ENCODE measurements around the gene ELMO2. TPM values are rescaled to one million over a fixed set of nuclear protein-coding genes. Genes with fewer than 3 reads are reported as not detected.

The ELMO2 gene
- total RNA-seq, 1 donor from 2014 or later = 91.1 TPM

DNA sequence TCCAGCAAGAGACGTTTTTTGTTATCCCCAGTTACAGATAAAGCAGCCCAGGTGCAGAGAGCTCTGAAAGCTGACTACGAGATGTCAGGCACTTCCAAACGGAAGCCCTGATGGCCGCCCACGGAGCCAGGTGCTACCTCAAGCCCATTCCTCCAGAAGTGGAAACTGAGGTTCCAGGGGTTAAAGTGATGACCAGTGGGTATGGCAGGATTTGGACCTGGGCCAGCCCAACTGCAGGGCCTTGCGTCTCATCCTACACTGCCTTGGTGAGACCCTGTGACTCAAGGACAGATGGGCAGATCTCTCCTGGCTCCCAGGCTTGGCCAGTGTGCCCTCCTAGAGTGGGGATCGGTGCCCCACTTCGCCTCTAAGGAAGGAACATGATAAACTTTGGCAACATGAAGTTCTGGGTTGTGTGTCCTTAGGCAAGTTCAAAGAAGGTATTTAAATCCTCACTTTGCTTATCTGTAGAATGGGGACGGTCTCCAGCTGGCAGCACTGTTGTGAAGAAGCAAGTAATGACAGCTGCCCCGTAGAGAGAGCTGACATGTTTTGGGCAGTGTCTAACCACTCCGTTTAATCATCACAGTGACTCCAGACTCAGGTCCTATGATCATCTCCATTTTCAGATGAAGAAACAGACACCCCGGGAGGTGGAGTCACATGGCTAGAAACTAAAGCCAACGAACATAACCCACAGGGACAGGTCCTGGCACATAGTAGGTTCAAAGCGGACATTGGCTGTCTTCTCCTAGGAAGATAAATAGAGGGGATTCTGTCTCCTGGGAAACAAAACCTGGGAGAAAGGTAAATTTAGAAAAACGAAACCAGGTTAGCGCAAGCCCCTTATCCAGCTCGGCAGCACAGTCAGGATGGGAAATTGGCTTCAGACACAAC lies 63.7 kb downstream of the ELMO2 start:
- peaks cover 12% of the 10 kb centered on the region for H3K27me3 Mint-ChIP-seq (ENCODE audit: insufficient read depth)
- intact Hi-C loops (cut with micrococcal nuclease) = no loop called here
- H3K27ac Mint-ChIP-seq = no peak overlapping the region
- DNase-seq (ENCODE audit: low spot score) = no peak
- no peaks in the 10 kb centered on the region for H3K4me1 Mint-ChIP-seq (ENCODE audit: low read depth)
- peaks cover 2% of the 10 kb centered on the region for H3K36me3 Mint-ChIP-seq (ENCODE audit: low read depth)
- no peak overlapping the region for H3K4me3 Mint-ChIP-seq
- H3K9me3 Mint-ChIP-seq = no peaks in the 10 kb centered on the region

DNA sequence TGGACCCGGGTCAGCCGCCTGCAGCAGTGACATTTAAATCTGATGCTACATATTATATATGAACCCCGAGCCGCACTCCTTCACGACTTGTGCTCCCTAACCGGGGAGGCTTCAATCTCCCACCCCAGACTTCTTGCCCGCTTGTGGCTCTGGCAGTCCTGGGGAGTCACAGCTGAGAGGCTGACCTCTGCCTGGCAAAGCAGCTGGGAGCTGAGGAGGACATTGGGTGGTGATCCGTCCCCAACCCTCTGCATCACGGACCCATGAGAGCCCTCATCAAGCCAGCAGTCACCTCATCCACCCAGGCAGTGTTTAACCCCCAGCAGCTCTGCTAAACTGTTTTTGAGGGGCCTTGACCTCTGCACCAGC lies 64.4 kb downstream of the ELMO2 start:
- H3K4me3 Mint-ChIP-seq = no peak overlapping the region
- intact Hi-C loops (cut with micrococcal nuclease) = no loop called here
- H3K36me3 Mint-ChIP-seq (ENCODE audit: low read depth) = peaks cover 2% of the 10 kb centered on the region
- DNase-seq (ENCODE audit: low spot score) = no peak
- no peak overlapping the region for H3K27ac Mint-ChIP-seq
- H3K4me1 Mint-ChIP-seq (ENCODE audit: low read depth) = no peaks in the 10 kb centered on the region
- peaks cover 12% of the 10 kb centered on the region for H3K27me3 Mint-ChIP-seq (ENCODE audit: insufficient read depth)
- no peaks in the 10 kb centered on the region for H3K9me3 Mint-ChIP-seq

DNA sequence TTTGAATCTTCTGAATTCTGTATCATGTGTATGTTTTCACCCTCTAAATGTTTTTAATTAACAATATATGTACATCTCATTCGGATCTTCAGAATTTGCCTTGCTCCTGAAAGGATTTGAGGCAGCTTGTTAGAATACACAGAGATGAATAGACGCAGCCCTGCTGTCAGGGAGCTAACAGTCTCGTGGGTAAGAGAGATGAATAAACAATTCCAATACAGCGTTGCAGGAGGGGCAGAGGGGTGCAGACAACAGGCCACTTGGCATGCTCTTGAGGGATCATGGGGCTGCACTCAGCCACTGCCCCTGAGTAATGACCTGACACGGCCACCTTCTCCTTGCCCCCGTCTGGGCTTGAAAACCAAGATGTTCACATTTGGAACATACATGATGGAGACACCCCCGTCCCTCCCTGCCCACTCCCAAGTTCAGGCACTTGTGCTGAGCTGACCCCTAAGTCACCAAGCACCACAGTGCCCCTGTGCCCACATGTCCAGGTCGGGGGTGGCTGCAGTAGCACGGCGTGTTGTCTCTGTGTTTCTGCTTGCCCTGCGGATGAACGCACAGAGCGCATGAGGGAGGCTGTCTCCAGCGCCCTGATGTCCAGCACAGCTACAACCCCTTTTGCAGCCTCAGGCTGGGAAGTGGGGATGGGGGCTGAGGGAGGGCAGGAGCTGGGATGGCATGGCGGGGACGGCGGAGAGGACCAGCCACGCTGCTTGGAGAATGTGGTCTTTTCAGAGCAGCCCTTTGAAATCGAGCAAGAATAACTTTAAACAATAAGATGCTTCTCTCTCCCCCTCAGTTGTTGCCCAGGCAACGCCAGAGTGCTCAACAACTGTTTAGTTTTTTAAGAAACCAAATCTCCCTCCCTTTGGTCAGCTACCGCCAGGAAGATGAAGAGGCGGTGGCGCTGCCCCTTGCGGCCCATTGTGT lies 65.1 kb downstream of the ELMO2 start:
- Mint-ChIP-seq H3K36me3 (ENCODE audit: low read depth) (no peaks in the 10 kb centered on the region), H3K27ac (no peak overlapping the region), H3K27me3 (ENCODE audit: insufficient read depth) (peaks cover 12% of the 10 kb centered on the region), H3K4me1 (ENCODE audit: low read depth) (no peaks in the 10 kb centered on the region), H3K9me3 (no peaks in the 10 kb centered on the region), H3K4me3 (no peak overlapping the region)
- intact Hi-C loops (cut with micrococcal nuclease) = no loop called here
- DNase-seq (ENCODE audit: low spot score) = no peak

DNA sequence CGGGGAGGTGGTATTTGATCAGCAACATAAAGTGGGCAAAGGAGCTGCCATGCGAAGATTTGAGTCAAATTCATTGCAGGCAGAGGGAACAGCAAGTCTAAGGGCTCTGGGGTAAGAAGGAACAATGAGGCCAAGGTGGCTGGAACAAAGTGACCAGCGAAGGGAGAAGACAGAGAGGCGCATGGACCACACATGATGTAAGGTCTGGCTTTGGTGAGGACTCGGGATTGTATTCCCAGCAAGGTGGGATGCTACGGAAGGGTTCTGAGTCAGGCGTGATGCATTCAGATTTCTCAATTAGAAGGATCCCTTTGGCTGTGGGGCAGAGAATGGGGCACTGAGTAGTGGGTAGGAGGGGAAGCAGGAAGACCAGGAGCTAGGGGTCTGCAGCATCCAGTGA lies 67.4 kb downstream of the ELMO2 start:
- no peaks in the 10 kb centered on the region for H3K4me1 Mint-ChIP-seq (ENCODE audit: low read depth)
- H3K27me3 Mint-ChIP-seq (ENCODE audit: insufficient read depth) = peaks cover 16% of the 10 kb centered on the region
- no peaks in the 10 kb centered on the region for H3K9me3 Mint-ChIP-seq
- no peak for DNase-seq (ENCODE audit: low spot score)
- no peaks in the 10 kb centered on the region for H3K36me3 Mint-ChIP-seq (ENCODE audit: low read depth)
- H3K27ac Mint-ChIP-seq = no peak overlapping the region
- intact Hi-C loops (cut with micrococcal nuclease) = no loop called here
- H3K4me3 Mint-ChIP-seq = no peak overlapping the region

DNA sequence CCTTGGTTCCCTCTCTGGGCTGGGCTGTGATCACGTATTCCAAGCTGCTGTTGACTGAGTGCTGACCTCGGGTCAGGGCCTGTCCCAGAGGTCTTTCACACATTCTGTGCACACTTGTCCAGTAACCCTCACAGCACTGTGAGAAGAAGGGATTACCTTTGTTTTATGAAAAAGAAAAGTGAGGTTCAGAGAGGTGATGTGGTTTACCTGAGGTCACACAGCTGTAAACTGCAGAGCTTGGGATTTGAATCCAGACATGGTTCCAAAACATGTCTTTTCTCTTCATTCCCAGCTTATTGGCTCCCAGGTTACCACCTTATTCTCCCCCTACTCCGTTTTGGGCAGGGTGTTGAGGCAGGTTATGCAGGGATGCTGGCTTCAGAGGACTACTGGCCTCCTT lies 69.7 kb downstream of the ELMO2 start:
- Mint-ChIP-seq H3K36me3 (ENCODE audit: low read depth) (no peaks in the 10 kb centered on the region), H3K27ac (no peak overlapping the region), H3K4me3 (no peak overlapping the region), H3K27me3 (ENCODE audit: insufficient read depth) (peaks cover 16% of the 10 kb centered on the region), H3K9me3 (no peaks in the 10 kb centered on the region), H3K4me1 (ENCODE audit: low read depth) (no peaks in the 10 kb centered on the region)
- intact Hi-C loops (cut with micrococcal nuclease) = no loop called here
- DNase-seq (ENCODE audit: low spot score) = no peak

DNA sequence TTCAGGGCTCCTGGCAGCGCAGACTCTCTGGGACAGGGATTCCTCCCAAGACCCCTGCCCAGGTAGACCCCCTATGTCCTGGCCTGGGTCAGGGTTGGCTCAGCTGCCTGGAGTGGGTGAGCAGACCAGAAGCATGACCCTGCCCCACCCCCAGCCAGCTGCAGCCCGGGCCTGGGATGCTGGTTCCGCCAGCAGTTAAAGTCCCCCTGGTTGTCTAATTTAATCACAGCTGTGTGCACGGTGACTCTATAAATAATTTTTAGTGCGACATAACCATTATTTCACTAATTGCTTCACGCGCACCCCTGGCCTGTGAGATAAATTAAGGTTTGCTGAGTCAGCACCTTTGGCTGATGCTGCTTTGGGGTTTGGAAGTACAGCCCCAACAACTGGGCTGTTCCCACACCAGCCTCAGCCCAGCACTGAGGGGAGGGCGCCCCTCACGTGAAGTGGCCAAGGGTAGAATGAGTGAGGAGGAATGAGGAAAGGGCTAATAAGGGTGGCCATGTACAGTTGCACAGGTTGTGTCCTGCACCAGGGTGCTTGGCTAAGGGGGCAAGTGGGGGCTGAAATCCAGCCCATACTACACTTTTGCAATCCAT lies 72.0 kb downstream of the ELMO2 start:
- intact Hi-C loops (cut with micrococcal nuclease) = no loop called here
- H3K9me3 Mint-ChIP-seq = no peaks in the 10 kb centered on the region

DNA sequence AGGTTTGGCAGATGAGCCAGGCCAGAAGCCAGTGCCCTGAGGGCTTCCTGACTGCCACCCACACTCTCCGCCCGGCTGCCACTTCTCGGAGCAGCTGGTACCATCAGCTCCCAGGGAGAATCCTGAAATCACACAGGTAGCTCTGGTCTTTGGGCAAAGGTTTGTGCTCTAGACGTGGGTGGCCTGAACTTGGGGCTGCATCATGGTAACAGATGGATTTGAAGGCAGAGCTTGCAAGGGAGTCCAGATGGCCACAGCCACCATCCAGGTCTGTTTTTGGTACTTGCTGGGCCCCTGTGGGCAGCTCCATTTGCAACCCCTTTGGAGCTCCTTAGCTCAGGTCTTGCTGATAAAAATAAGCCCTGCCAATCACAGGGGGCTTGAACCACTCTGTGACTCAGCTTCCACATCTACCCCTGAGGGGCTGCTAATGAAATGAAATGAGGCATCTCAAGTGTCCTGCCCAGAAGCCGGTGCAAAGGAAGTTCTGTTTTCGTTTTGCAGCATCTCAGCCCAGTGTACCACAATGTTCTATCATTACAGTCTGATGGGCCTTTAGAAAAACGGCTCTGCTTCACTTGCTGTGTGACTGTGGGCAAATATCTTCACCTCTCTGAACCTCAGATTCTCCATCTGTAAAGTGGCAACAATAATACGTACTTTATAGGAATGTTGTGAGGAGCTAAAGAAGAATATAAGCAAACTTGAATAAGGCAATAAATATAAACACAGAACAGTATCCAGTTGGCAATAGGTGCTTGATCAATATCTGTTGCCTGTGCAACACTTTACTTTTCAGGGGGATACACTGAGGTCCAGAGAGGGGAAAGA lies 73.0 kb downstream of the ELMO2 start:
- H3K4me1 Mint-ChIP-seq (ENCODE audit: low read depth) = no peaks in the 10 kb centered on the region
- H3K27me3 Mint-ChIP-seq (ENCODE audit: insufficient read depth) = peaks cover 14% of the 10 kb centered on the region
- no peak for DNase-seq (ENCODE audit: low spot score)
- H3K9me3 Mint-ChIP-seq = no peaks in the 10 kb centered on the region
- intact Hi-C loops (cut with micrococcal nuclease) = no loop called here
- no peak overlapping the region for H3K27ac Mint-ChIP-seq
- no peak overlapping the region for H3K4me3 Mint-ChIP-seq
- H3K36me3 Mint-ChIP-seq (ENCODE audit: low read depth) = no peaks in the 10 kb centered on the region

More for the DNA sequence above, 72.0 kb downstream of the ELMO2 start:
- H3K36me3 Mint-ChIP-seq (ENCODE audit: low read depth) = no peaks in the 10 kb centered on the region
- no peak overlapping the region for H3K4me3 Mint-ChIP-seq
- no peak for DNase-seq (ENCODE audit: low spot score)
- H3K27ac Mint-ChIP-seq = no peak overlapping the region
- no peaks in the 10 kb centered on the region for H3K4me1 Mint-ChIP-seq (ENCODE audit: low read depth)
- H3K27me3 Mint-ChIP-seq (ENCODE audit: insufficient read depth) = peaks cover 17% of the 10 kb centered on the region

DNA sequence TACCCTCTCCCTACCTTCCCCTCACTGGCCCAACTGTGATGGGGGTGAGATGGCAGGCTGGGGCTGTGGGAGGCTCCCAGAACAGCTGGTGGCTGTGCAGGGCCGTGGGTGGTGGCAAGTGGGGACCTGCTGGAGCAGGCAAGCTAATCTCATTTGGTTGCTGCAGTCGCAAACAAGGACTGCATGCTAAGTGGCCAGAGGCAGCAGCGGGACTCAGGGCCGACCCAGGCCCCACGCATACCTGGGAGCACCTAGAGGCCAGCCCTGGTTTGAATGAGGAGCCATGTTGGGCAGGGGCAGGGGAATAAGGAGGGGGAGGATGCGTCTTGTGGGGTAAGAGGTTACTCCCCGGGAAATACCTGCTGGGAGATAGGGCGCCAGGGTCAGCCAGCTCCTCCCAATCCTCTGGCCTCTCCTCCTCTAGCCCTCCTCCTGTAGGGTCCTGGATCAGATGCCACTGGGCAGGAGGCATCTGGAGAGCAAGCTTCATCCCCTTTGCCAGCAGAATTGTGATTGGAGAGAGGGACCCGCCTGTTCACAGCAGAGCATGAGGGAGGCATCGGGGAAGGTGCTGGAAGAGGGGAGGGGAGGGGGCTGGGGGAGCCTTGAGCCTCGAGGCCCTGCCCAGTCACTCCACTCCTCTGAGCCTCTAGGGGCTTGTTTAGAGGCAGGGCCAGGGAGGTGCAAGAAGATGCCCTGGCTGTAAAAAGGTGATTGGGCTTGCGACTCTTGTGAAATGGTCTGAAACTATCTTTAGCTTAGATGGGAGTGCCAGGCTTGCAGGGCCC lies 73.8 kb downstream of the ELMO2 start:
- H3K4me1 Mint-ChIP-seq (ENCODE audit: low read depth) = no peaks in the 10 kb centered on the region
- no peak overlapping the region for H3K27ac Mint-ChIP-seq
- H3K36me3 Mint-ChIP-seq (ENCODE audit: low read depth) = no peaks in the 10 kb centered on the region
- DNase-seq (ENCODE audit: low spot score) = no peak
- no peak overlapping the region for H3K4me3 Mint-ChIP-seq
- H3K27me3 Mint-ChIP-seq (ENCODE audit: insufficient read depth) = peaks cover 14% of the 10 kb centered on the region
- H3K9me3 Mint-ChIP-seq = no peaks in the 10 kb centered on the region
- intact Hi-C loops (cut with micrococcal nuclease) = no loop called here

DNA sequence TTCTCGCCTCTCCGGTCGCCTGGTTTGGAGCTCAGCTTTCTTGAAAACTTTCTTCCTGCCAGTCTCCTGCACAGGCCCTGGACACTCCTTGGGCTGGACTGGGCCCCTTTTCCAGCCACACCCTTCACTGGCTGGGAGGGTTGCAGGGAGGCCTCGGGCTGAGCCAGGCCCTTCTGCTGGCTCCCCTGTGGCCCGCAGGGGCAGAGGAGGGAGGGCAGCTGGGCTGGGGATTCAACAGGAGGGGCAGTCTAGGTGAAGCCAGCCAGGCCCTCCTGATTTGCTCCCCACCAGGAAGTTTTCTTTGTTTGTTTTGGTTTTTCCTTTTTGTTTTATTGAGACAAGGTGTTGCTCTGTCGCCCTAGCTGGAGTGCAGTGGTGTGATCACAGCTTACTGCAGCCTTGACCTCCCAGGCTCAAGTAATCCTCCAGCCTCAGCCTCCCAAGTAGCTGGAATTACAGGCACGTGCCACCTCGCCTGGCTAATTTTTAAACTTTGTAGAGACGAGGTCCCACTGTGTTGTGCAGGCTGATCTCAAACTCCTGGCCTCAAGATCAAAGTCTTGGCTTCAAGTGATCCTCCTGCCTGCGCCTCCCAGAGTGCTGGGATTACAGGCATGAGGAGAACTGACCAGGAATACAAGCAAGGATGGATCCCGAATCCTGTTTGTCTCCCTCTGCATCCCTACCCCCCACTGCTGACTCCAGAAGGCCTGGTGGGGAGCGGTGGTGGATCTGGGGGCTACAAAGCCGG lies 74.6 kb downstream of the ELMO2 start:
- Mint-ChIP-seq H3K4me3 (no peak overlapping the region), H3K4me1 (ENCODE audit: low read depth) (no peaks in the 10 kb centered on the region), H3K27ac (no peak overlapping the region), H3K36me3 (ENCODE audit: low read depth) (no peaks in the 10 kb centered on the region), H3K9me3 (no peaks in the 10 kb centered on the region), H3K27me3 (ENCODE audit: insufficient read depth) (peaks cover 14% of the 10 kb centered on the region)
- no peak for DNase-seq (ENCODE audit: low spot score)
- intact Hi-C loops (cut with micrococcal nuclease) = no loop called here

DNA sequence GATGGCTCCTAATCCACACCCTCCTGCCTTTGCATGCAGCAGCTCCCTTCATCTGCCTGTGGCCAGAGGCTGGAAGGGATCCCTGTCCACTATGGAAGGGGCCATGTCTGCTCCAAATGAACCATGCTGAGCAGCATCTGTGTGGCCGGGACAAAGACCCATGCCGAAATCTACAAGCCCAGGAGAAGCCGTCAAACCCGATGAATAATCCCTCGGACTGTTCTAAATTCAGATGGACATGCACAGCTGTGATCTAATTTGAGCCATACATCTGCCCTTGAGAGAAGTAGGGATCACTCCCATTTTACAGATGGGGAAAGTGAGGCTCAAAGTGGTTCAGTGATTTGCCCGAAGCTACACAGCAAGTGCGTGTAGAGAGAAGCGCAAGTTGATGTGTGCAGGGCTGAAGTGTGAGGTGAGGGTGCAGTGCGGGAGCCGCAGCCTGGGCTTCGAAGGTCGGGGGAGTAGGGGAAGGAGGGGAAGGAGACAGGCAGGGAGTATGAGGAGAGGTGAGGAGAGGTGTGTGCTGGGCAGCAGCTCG lies 75.5 kb downstream of the ELMO2 start:
- intact Hi-C loops (cut with micrococcal nuclease) = no loop called here
- no peak overlapping the region for H3K4me3 Mint-ChIP-seq
- peaks cover 14% of the 10 kb centered on the region for H3K27me3 Mint-ChIP-seq (ENCODE audit: insufficient read depth)
- no peaks in the 10 kb centered on the region for H3K9me3 Mint-ChIP-seq
- no peak overlapping the region for H3K27ac Mint-ChIP-seq
- no peak for DNase-seq (ENCODE audit: low spot score)
- no peaks in the 10 kb centered on the region for H3K4me1 Mint-ChIP-seq (ENCODE audit: low read depth)
- no peaks in the 10 kb centered on the region for H3K36me3 Mint-ChIP-seq (ENCODE audit: low read depth)

DNA sequence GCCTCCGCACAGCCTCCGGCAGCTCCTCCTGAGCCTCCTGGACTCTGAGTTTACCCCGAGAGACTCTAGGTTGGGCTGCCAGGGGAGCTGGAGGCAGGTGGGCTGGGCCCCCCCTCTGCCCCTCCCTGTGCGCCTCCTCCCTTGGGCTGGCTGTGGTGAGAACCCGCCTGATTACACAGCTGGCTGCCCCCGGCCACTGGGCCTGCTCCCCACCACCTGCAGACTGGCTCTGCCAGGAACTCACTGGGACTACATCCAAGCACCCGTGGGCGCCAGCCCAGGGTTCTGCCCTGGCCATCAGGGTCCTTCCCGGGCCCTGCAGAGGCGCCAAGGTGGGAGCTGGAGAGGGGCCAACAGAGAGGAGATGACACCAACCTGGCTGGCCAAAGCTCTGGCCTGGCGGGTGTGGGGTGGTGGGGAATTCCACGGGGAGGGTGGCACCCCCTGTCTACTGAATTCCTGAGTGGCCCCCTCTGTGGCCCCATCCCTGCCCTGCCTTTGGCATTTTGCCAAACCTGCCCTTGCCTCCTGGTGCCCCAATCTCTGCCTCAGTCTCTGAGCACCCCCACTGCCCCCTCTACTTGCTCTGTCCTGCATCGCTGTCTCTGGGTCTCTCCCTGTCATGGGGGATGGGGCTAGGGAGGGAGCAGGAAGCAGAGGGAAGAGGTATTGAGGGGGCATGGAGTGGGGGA lies 76.2 kb downstream of the ELMO2 start:
- no peak for DNase-seq (ENCODE audit: low spot score)
- Mint-ChIP-seq H3K36me3 (ENCODE audit: low read depth) (no peaks in the 10 kb centered on the region), H3K9me3 (no peaks in the 10 kb centered on the region), H3K4me1 (ENCODE audit: low read depth) (no peaks in the 10 kb centered on the region), H3K27ac (no peak overlapping the region), H3K27me3 (ENCODE audit: insufficient read depth) (peaks cover 18% of the 10 kb centered on the region), H3K4me3 (no peak overlapping the region)
- intact Hi-C loops (cut with micrococcal nuclease) = no loop called here

Data from activated T-helper 1 cell treated with anti-CD3 and anti-CD28 coated beads, Interleukin-12 subunit alpha, Interleukin-12 subunit beta, Interleukin-2, Interleukin-4 antibody, amounts not matched to agents 30 ng/mL and 10 ng/mL and 1 ng/mL, durations not matched to agents 14 hours and 24 hours and 36 hours (primary cell).